HEK293 (cell line): ENCODE data around the gene TDG.

ENCODE experiments used
- CTCF ChIA-PET: fragments of 350-600 bp; formaldehyde crosslinking; extraction: SDS; loops from one replicate; lab custom pipeline; 2021; ENCODE audit warnings: antibody characterized with exemption; lab: Yijun Ruan, JAX
- POLR2A ChIA-PET: fragments of 300-600 bp; formaldehyde crosslinking; extraction: SDS; loops from one replicate; lab custom pipeline; 2020; ENCODE audit warnings: antibody characterized with exemption, inconsistent platforms; lab: Yijun Ruan, JAX
- H3K27ac ChIP-seq: fragments of 200-500 bp; sonication (Bioruptor generic); 2 replicates; pipeline ENCODE4 v1.5.1; 2014; ENCODE audit warnings: low read depth, low read length, control low read depth, inconsistent platforms; ENCODE audit errors: extremely low read depth
- H3K36me3 ChIP-seq, 2 experiments: fragments of 200-500 bp in 1 of 2; sonication (Bioruptor generic) in 1 of 2; 1 replicate in 1 of 2; 2 replicates in 1 of 2; pipeline ENCODE4 v1.5.1; 2014 to 2017; ENCODE audit warnings: inconsistent platforms in 2 of 2, low read length in 2 of 2; ENCODE audit not compliant: control insufficient read depth in 2 of 2, insufficient read depth in 1 of 2
- H3K4me1 ChIP-seq: fragments of 200-500 bp; sonication (Bioruptor generic); 2 replicates; pipeline ENCODE4 v1.5.1; 2014; ENCODE audit warnings: mild to moderate bottlenecking, low read length, inconsistent platforms; ENCODE audit not compliant: control insufficient read depth, insufficient read depth
- H3K4me3 ChIP-seq: 2 replicates; pipeline ENCODE4 v1.5.1; 2011; ENCODE audit warnings: low read depth, mild to moderate bottlenecking, control low read depth, low read length, moderate library complexity
- H3K9me3 ChIP-seq: fragments of 200-500 bp; sonication (Bioruptor generic); 2 replicates; pipeline ENCODE4 v1.5.1; 2014; ENCODE audit warnings: low read depth, low read length, inconsistent platforms; ENCODE audit not compliant: control insufficient read depth, insufficient read depth
- BCL11A ChIP-seq: fragments of 450-650 bp; formaldehyde crosslinking; IDR thresholded peaks from 2 replicates; pipeline ENCODE4 v1.5.1; 2016; ENCODE audit warnings: low read depth, missing biosample characterization, missing genetic modification characterization
- HOXC10 ChIP-seq: sonication (generic); formaldehyde crosslinking; IDR thresholded peaks from 2 replicates; pipeline ENCODE4 v1.8.1; 2023; ENCODE audit warnings: mild to moderate bottlenecking, missing genetic modification reagents
- KLF7 ChIP-seq: fragments of 450-650 bp; formaldehyde crosslinking; IDR thresholded peaks from 2 replicates; pipeline ENCODE4 v1.5.1; 2016; ENCODE audit warnings: missing biosample characterization, missing genetic modification characterization, borderline replicate concordance
- OVOL3 ChIP-seq: fragments of 450-650 bp; formaldehyde crosslinking; IDR thresholded peaks from 2 replicates; pipeline ENCODE4 v1.5.1; 2016; ENCODE audit warnings: missing biosample characterization, missing genetic modification characterization
- SCRT1 ChIP-seq: fragments of 450-650 bp; formaldehyde crosslinking; IDR thresholded peaks from 2 replicates; pipeline ENCODE4 v1.5.1; 2016; ENCODE audit warnings: missing biosample characterization, missing genetic modification characterization, borderline replicate concordance
- WT1 ChIP-seq: fragments of 450-650 bp; formaldehyde crosslinking; IDR thresholded peaks from 2 replicates; pipeline ENCODE4 v1.5.1; 2016; ENCODE audit warnings: missing biosample characterization, missing genetic modification characterization
- ZBTB48 ChIP-seq: fragments of 450-650 bp; formaldehyde crosslinking; IDR thresholded peaks from 2 replicates; pipeline ENCODE4 v1.5.1; 2016; ENCODE audit warnings: missing biosample characterization, missing genetic modification characterization
- ZNF121 ChIP-seq: fragments of 450-650 bp; formaldehyde crosslinking; IDR thresholded peaks from 2 replicates; pipeline ENCODE4 v1.5.1; 2016; ENCODE audit warnings: missing biosample characterization, missing genetic modification characterization
- ZNF501 ChIP-seq: fragments of 450-650 bp; formaldehyde crosslinking; IDR thresholded peaks from 2 replicates; pipeline ENCODE4 v1.5.1; 2016; ENCODE audit warnings: missing biosample characterization, missing genetic modification characterization
- ZNF510 ChIP-seq: fragments of 450-650 bp; formaldehyde crosslinking; IDR thresholded peaks from 2 replicates; pipeline ENCODE4 v1.5.1; 2018; ENCODE audit warnings: mild to moderate bottlenecking, missing genetic modification characterization, missing biosample characterization; ENCODE audit not compliant: insufficient replicate concordance
- TF ChIP-seq, protein P1 (sequence below): fragments of 450-650 bp; formaldehyde crosslinking; IDR thresholded peaks from 2 replicates; pipeline ENCODE4 v1.5.1; 2017; ENCODE audit warnings: missing biosample characterization, missing genetic modification characterization
- TF ChIP-seq, protein P2 (sequence below): fragments of 450-650 bp; formaldehyde crosslinking; IDR thresholded peaks from 2 replicates; pipeline ENCODE4 v1.5.1; 2016; ENCODE audit warnings: missing biosample characterization, missing genetic modification characterization
- TF ChIP-seq, protein P3 (sequence below): fragments of 450-650 bp; IDR thresholded peaks from 2 replicates; pipeline ENCODE4 v1.5.1; 2018; ENCODE audit warnings: missing biosample characterization, mild to moderate bottlenecking, missing genetic modification characterization
- TF ChIP-seq, protein P4 (sequence below): fragments of 450-650 bp; formaldehyde crosslinking; IDR thresholded peaks from 2 replicates; pipeline ENCODE4 v1.5.1; 2016; ENCODE audit warnings: missing biosample characterization, missing genetic modification characterization
- TF ChIP-seq, protein P5 (sequence below): fragments of 450-650 bp; formaldehyde crosslinking; IDR thresholded peaks from 2 replicates; pipeline ENCODE4 v1.5.1; 2016; ENCODE audit warnings: missing biosample characterization, missing genetic modification characterization, borderline replicate concordance

TDG gene

DNA sequence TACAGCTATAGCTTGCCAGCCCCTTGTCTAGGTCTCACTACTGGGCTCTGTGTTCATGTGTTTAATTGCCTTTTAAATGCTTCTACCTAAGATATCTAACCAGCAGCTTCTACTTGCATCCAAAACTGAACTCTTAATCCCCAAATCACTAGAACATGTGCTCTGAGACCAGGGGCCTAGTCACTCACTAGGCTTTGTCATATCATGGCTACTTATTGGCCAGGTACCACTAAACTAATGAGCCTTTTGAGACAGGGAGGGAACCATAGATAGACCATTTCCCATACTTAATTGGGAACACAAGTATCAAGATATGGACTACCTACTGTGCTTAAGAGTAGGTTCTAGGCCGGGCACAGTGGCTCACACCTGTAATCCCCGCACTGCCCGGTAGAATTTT is 29.0 kb upstream of the TDG start:
- ChIA-PET POLR2A (interaction anchor here (1.0 kb wide), 1 partner anchor 9 kb away, joined by 3 read pairs; no protein-coding TSS in a partner anchor), CTCF (interaction anchor here (0.6 to 0.7 kb wide), 2 partner anchors 53 to 120 kb away, joined by 3 to 4 read pairs; no protein-coding TSS in a partner anchor)
- H3K36me3 ChIP-seq = peaks cover 83 to 100% of the 10 kb centered on the region in 2 experiments
- H3K4me1 ChIP-seq = peaks cover 8% of the 10 kb centered on the region
- no peaks in the 10 kb centered on the region for H3K9me3 ChIP-seq
- H3K4me3 ChIP-seq = no peak overlapping the region
- TF ChIP-seq HOXC10 (no peak), WT1 (tag by site-specific recombination) (no peak), ZNF510 (tag by site-specific recombination) (no peak), KLF7 (tag by site-specific recombination) (no peak), OVOL3 (no peak), ZNF121 (tag by site-specific recombination) (no peak), ZBTB48 (no peak), ZNF501 (no peak), BCL11A (tag by site-specific recombination) (no peak), SCRT1 (tag by site-specific recombination) (no peak)
- TF ChIP-seq, protein P1, sequence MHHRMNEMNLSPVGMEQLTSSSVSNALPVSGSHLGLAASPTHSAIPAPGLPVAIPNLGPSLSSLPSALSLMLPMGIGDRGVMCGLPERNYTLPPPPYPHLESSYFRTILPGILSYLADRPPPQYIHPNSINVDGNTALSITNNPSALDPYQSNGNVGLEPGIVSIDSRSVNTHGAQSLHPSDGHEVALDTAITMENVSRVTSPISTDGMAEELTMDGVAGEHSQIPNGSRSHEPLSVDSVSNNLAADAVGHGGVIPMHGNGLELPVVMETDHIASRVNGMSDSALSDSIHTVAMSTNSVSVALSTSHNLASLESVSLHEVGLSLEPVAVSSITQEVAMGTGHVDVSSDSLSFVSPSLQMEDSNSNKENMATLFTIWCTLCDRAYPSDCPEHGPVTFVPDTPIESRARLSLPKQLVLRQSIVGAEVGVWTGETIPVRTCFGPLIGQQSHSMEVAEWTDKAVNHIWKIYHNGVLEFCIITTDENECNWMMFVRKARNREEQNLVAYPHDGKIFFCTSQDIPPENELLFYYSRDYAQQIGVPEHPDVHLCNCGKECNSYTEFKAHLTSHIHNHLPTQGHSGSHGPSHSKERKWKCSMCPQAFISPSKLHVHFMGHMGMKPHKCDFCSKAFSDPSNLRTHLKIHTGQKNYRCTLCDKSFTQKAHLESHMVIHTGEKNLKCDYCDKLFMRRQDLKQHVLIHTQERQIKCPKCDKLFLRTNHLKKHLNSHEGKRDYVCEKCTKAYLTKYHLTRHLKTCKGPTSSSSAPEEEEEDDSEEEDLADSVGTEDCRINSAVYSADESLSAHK = no peak
- TF ChIP-seq, protein P2, sequence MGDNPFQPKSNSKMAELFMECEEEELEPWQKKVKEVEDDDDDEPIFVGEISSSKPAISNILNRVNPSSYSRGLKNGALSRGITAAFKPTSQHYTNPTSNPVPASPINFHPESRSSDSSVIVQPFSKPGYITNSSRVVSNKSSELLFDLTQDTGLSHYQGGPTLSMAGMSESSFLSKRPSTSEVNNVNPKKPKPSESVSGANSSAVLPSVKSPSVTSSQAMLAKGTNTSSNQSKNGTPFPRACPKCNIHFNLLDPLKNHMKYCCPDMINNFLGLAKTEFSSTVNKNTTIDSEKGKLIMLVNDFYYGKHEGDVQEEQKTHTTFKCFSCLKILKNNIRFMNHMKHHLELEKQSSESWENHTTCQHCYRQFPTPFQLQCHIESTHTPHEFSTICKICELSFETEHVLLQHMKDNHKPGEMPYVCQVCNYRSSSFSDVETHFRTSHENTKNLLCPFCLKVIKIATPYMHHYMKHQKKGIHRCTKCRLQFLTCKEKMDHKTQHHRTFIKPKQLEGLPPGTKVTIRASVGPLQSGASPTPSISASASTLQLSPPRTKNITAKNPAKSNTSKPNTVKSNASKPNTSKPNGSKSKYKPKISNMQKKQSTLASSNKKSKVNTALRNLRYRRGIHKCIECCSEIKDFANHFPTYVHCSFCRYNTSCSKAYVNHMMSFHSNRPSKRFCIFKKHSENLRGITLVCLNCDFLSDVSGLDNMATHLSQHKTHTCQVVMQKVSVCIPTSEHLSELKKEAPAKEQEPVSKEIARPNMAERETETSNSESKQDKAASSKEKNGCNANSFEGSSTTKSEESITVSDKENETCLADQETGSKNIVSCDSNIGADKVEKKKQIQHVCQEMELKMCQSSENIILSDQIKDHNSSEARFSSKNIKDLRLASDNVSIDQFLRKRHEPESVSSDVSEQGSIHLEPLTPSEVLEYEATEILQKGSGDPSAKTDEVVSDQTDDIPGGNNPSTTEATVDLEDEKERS (tag by site-specific recombination) = no peak
- TF ChIP-seq, protein P3, sequence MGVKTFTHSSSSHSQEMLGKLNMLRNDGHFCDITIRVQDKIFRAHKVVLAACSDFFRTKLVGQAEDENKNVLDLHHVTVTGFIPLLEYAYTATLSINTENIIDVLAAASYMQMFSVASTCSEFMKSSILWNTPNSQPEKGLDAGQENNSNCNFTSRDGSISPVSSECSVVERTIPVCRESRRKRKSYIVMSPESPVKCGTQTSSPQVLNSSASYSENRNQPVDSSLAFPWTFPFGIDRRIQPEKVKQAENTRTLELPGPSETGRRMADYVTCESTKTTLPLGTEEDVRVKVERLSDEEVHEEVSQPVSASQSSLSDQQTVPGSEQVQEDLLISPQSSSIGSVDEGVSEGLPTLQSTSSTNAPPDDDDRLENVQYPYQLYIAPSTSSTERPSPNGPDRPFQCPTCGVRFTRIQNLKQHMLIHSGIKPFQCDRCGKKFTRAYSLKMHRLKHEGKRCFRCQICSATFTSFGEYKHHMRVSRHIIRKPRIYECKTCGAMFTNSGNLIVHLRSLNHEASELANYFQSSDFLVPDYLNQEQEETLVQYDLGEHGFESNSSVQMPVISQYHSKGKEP (tag by site-specific recombination) = no peak
- TF ChIP-seq, protein P4, sequence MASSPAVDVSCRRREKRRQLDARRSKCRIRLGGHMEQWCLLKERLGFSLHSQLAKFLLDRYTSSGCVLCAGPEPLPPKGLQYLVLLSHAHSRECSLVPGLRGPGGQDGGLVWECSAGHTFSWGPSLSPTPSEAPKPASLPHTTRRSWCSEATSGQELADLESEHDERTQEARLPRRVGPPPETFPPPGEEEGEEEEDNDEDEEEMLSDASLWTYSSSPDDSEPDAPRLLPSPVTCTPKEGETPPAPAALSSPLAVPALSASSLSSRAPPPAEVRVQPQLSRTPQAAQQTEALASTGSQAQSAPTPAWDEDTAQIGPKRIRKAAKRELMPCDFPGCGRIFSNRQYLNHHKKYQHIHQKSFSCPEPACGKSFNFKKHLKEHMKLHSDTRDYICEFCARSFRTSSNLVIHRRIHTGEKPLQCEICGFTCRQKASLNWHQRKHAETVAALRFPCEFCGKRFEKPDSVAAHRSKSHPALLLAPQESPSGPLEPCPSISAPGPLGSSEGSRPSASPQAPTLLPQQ (tag by site-specific recombination) = no peak
- TF ChIP-seq, protein P5, sequence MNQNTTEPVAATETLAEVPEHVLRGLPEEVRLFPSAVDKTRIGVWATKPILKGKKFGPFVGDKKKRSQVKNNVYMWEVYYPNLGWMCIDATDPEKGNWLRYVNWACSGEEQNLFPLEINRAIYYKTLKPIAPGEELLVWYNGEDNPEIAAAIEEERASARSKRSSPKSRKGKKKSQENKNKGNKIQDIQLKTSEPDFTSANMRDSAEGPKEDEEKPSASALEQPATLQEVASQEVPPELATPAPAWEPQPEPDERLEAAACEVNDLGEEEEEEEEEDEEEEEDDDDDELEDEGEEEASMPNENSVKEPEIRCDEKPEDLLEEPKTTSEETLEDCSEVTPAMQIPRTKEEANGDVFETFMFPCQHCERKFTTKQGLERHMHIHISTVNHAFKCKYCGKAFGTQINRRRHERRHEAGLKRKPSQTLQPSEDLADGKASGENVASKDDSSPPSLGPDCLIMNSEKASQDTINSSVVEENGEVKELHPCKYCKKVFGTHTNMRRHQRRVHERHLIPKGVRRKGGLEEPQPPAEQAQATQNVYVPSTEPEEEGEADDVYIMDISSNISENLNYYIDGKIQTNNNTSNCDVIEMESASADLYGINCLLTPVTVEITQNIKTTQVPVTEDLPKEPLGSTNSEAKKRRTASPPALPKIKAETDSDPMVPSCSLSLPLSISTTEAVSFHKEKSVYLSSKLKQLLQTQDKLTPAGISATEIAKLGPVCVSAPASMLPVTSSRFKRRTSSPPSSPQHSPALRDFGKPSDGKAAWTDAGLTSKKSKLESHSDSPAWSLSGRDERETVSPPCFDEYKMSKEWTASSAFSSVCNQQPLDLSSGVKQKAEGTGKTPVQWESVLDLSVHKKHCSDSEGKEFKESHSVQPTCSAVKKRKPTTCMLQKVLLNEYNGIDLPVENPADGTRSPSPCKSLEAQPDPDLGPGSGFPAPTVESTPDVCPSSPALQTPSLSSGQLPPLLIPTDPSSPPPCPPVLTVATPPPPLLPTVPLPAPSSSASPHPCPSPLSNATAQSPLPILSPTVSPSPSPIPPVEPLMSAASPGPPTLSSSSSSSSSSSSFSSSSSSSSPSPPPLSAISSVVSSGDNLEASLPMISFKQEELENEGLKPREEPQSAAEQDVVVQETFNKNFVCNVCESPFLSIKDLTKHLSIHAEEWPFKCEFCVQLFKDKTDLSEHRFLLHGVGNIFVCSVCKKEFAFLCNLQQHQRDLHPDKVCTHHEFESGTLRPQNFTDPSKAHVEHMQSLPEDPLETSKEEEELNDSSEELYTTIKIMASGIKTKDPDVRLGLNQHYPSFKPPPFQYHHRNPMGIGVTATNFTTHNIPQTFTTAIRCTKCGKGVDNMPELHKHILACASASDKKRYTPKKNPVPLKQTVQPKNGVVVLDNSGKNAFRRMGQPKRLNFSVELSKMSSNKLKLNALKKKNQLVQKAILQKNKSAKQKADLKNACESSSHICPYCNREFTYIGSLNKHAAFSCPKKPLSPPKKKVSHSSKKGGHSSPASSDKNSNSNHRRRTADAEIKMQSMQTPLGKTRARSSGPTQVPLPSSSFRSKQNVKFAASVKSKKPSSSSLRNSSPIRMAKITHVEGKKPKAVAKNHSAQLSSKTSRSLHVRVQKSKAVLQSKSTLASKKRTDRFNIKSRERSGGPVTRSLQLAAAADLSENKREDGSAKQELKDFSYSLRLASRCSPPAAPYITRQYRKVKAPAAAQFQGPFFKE (tag by site-specific recombination) = no peak
- H3K27ac ChIP-seq = no peak overlapping the region
